ENCODE measurements around the gene IHH. TPM values are rescaled to one million over a fixed set of nuclear protein-coding genes. Genes with fewer than 3 reads are reported as not detected.
A peak's percentile ranks its signal among the peaks of the same experiment; 100 is the strongest.

IHH gene
- total RNA-seq, 1 donor = not detected

DNA sequence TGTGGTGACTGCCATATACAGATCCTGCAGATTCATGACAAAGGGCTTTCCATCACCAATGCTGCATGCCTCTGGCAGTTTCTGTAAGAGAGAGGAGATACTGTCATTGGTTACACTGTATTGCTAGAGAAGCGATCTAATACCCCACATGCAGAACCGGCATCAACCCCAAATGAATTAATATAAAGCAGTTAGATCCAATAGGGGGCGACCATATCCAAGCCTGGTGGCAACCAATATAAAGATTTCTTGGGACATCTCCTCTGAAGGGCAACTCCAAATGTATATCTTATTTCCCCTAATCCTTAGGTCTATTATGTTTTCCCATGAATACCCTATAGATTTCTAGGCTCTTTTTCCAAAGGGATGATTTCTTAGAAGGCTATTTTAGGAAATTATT, 17.4 kb upstream of the IHH start:
- DNase-seq (ENCODE audit: low read depth) = no peak
- no peak overlapping the region for H3K4me3 ChIP-seq (ENCODE audit: low read depth, low read length)
- TF ChIP-seq, protein P1, sequence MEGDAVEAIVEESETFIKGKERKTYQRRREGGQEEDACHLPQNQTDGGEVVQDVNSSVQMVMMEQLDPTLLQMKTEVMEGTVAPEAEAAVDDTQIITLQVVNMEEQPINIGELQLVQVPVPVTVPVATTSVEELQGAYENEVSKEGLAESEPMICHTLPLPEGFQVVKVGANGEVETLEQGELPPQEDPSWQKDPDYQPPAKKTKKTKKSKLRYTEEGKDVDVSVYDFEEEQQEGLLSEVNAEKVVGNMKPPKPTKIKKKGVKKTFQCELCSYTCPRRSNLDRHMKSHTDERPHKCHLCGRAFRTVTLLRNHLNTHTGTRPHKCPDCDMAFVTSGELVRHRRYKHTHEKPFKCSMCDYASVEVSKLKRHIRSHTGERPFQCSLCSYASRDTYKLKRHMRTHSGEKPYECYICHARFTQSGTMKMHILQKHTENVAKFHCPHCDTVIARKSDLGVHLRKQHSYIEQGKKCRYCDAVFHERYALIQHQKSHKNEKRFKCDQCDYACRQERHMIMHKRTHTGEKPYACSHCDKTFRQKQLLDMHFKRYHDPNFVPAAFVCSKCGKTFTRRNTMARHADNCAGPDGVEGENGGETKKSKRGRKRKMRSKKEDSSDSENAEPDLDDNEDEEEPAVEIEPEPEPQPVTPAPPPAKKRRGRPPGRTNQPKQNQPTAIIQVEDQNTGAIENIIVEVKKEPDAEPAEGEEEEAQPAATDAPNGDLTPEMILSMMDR (IDR thresholded peaks at IDR 0.05; ENCODE audit: insufficient read depth, low read depth, low read length) = no peak

DNA sequence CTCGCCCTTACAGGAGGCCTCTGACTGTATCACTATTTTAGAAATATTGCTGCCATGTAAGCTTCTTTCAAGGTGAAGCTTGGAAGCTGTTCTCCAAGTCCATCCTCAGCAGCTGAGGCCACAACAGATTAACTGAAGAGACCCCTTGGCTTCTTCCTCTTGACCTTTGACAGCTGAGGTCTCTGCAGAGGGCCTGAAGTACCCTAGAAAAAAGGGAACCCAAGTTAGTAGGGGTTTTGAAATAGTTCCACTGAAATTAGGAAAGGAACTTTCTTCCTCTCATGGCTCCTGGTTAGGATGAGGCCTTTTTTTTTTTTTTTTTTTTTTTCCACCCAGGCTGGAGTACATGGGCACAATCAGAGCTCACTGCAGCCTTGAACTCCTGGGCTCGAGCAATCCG, 15.5 kb upstream of the IHH start:
- TF ChIP-seq, protein P1 (IDR thresholded peaks at IDR 0.05; ENCODE audit: insufficient read depth, low read depth, low read length) = no peak
- DNase-seq (ENCODE audit: low read depth) = no peak
- no peak overlapping the region for H3K4me3 ChIP-seq (ENCODE audit: low read depth, low read length)

DNA sequence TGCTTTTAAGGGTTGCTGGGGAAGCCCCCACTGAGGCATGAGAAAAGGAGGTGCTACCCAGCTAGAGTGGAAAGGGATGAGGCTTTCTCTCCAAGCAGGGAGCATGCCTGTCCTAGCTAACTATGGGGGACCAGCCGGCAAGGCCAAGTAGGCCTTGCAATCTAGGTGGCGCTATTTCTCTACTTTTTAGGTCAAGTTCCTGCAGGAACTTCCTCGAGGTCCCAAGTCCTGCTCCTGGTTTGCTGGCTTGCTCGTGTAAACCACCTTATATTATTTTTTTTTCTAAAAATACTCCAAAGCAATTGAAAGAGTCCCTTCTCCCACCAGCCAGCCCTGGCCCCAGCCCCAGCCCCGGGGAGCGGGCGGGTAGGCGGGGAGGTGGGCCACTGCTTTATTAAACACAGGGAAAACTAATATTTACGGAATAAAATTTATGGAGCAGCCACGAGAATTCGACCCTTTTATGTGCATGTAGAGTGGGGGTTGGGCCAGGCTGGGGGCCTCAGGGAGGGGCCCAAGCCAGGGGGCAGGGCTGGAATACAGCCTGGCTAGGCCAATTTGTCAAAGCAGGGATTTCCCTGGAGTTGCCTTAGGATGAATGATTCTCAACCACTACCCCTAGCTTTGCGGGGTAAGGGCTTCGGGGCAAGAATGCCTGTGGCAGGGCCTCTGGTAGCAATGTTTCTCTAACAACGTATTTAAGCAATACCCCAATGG, 12.8 kb upstream of the IHH start:
- H3K4me3 ChIP-seq (ENCODE audit: low read depth, low read length) = no peak overlapping the region
- TF ChIP-seq, protein P1 (IDR thresholded peaks at IDR 0.05; ENCODE audit: insufficient read depth, low read depth, low read length) = peak; percentile 72
- DNase-seq (ENCODE audit: low read depth) = peak; percentile 80

DNA sequence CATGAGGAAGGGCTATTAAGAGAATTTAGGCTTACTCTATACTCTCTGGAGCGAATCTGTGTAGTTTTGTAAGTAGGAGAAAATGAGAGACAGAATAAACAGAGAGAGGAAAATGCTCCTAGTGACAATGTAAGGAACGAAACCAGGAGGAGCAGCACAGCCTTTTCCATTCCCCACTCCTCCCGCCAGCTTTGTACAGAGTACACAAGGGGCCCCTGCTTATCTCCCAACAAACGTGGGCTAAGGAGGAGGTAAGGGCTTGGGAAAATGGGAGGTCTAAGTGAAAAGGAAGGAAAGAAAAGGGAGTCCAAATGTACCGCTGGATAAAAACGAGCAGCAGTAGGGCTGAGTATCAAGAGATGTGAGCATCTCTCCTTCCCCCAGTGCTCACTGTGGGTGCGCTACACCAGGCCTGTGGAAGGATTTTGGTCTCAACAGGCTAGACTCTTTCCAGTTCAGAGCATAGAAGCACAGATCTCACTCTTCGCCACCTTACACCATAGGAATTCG, 12.1 kb upstream of the IHH start:
- H3K4me3 ChIP-seq (ENCODE audit: low read depth, low read length) = no peak overlapping the region
- DNase-seq (ENCODE audit: low read depth) = no peak
- TF ChIP-seq, protein P1 (IDR thresholded peaks at IDR 0.05; ENCODE audit: insufficient read depth, low read depth, low read length) = no peak

DNA sequence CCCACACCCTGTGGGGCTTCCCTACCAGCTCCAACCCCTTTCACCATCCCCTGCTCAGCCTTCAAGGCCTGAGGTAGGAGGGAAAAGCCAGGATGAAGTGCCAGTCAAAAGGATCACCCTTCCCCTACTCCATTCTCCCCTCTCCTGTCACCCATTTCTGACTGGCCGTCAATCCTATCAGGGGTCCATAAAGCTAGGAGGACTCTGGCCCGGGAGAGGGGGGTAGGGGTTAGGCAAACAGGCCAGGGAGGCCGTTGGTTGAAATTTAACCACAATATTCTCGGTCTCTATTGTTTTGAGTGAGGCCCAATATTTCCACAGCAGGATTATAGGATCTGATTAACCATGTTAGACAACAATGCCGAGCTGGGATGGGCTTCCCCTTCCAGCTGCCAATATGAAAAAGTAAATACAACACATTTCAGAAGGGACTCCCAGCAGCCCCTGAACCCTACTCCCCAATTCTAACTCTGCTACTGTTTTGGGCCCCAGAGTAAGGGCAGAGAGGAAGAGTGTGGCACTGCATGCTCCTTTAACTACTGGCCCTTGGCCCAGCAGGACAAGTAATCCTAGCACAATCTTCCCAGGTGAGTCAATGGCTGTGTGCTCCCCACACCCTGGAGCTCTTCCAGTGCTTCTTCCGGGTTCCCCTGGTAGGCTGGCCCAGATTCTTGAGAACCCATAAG, 10.6 kb upstream of the IHH start:
- no peak overlapping the region for H3K4me3 ChIP-seq (ENCODE audit: low read depth, low read length)
- TF ChIP-seq, protein P1 (IDR thresholded peaks at IDR 0.05; ENCODE audit: insufficient read depth, low read depth, low read length) = no peak
- DNase-seq (ENCODE audit: low read depth) = no peak

DNA sequence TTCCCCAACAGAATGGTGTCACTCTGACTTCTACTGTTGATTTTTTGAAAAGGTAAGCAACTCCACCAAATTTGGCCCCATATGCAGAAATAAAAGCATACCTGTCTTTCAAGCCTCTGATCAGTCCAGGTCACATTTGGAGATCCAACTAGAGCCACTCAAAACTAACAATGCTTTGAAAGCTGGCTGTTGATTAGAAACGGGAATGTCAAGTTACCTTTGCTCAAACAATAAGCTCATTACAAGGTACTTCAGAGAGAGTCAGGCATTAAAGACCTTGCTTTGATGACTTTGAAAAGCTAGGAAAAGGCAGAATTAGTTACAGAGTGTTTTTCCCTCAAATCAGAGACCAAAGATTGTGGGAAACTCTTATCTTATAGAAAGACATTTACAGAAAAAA, 4.8 kb upstream of the IHH start:
- TF ChIP-seq, protein P1 (IDR thresholded peaks at IDR 0.05; ENCODE audit: insufficient read depth, low read depth, low read length) = no peak
- no peak for DNase-seq (ENCODE audit: low read depth)
- no peak overlapping the region for H3K4me3 ChIP-seq (ENCODE audit: low read depth, low read length)
